ENCODE results near the gene HRK.

Gene HRK

DNA sequence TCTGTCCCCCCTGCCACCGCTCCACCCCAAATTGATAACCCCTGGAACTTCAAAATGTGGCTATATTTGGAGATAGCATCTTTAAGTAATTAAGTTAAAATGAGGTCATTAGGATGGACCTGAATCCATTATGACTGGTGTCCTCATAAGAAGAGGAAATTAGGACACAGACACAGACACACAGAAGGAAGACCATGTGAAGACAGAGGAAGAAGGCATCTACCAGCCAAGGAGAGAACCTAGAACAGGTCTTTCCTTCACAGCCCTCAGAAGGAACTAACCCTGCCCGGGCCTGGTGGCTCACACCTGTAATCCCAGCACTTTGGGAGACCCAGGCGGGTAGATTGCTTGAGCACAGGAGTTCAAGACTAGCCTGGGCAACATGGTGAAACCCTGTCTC, 3.6 kb upstream of the HRK start:
- TF ChIP-seq, protein P1, sequence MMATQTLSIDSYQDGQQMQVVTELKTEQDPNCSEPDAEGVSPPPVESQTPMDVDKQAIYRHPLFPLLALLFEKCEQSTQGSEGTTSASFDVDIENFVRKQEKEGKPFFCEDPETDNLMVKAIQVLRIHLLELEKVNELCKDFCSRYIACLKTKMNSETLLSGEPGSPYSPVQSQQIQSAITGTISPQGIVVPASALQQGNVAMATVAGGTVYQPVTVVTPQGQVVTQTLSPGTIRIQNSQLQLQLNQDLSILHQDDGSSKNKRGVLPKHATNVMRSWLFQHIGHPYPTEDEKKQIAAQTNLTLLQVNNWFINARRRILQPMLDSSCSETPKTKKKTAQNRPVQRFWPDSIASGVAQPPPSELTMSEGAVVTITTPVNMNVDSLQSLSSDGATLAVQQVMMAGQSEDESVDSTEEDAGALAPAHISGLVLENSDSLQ (IDR thresholded peaks at IDR 0.05) = no peak
- no peak for TF ChIP-seq TARDBP (IDR thresholded peaks at IDR 0.05)
- no peak for TF ChIP-seq FOXK2 (IDR thresholded peaks at IDR 0.05)
- TF ChIP-seq FOXA1 (IDR thresholded peaks at IDR 0.05) = no peak
- no peak for TF ChIP-seq BHLHE40 (IDR thresholded peaks at IDR 0.05; ENCODE audit: borderline replicate concordance)
- no peak for DNase-seq (ENCODE audit: extremely low spot score)
- ChIA-PET CTCF (interaction anchor here (0.7 kb wide), 1 partner anchor 235 kb away, joined by 3 read pairs; no protein-coding TSS in a partner anchor), POLR2A (no interaction called here)

DNA sequence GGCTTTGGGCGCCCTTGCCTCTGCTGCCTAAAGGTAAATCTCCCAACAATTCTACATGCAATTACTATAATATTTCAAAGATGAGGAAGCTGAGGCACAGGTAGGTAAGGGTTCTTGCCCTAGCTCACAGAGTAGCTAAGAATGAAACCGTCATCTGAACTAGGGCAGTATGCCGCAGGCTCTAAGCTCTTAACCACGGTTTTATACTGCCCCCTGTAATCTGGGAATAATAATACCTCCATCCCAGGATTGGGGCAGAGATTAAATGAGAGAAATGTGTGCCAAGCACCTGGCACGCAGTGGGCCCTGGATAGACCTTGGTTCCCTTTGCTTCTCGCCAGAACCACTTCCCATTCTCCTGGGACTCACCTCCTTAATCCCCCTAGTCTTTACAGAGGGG, 1.5 kb upstream of the HRK start:
- DNase-seq (ENCODE audit: extremely low spot score) = peak; percentile 44
- TF ChIP-seq BHLHE40 (IDR thresholded peaks at IDR 0.05; ENCODE audit: borderline replicate concordance) = no peak
- no peak for TF ChIP-seq L3MBTL2 (conservative IDR thresholded peaks at IDR 0.05)
- TF ChIP-seq HDGF (IDR thresholded peaks at IDR 0.05; ENCODE audit: borderline replicate concordance) = no peak
- no peak for TF ChIP-seq FOXM1 (IDR thresholded peaks at IDR 0.05; ENCODE audit: borderline replicate concordance)
- TF ChIP-seq ARNT (IDR thresholded peaks at IDR 0.05) = no peak
- TF ChIP-seq CTBP1 (IDR thresholded peaks at IDR 0.05; ENCODE audit: borderline replicate concordance) = no peak
- TF ChIP-seq NFRKB (IDR thresholded peaks at IDR 0.05) = no peak
- TF ChIP-seq SP1 (IDR thresholded peaks at IDR 0.05) = no peak
- no peak for TF ChIP-seq FOXK2 (IDR thresholded peaks at IDR 0.05)
- TF ChIP-seq TARDBP (IDR thresholded peaks at IDR 0.05) = no peak
- no peak for TF ChIP-seq LEF1 (IDR thresholded peaks at IDR 0.05; ENCODE audit: borderline replicate concordance)
- no peak for TF ChIP-seq ELF4 (IDR thresholded peaks at IDR 0.05)
- TF ChIP-seq SUZ12 (IDR thresholded peaks at IDR 0.05) = no peak
- no peak for TF ChIP-seq FOXA1 (IDR thresholded peaks at IDR 0.05)
- no peak for TF ChIP-seq ZNF384 (IDR thresholded peaks at IDR 0.05)
- CTCF ChIA-PET = interaction anchor here (0.6 to 1.7 kb wide), 15 partner anchors 9 to 883 kb away, joined by 3 to 13 read pairs (median 4); no protein-coding TSS in a partner anchor
- POLR2A ChIA-PET = interaction anchor here (0.7 to 1.9 kb wide), 5 partner anchors 24 to 273 kb away, joined by 3 to 7 read pairs (median 3); no protein-coding TSS in a partner anchor

DNA sequence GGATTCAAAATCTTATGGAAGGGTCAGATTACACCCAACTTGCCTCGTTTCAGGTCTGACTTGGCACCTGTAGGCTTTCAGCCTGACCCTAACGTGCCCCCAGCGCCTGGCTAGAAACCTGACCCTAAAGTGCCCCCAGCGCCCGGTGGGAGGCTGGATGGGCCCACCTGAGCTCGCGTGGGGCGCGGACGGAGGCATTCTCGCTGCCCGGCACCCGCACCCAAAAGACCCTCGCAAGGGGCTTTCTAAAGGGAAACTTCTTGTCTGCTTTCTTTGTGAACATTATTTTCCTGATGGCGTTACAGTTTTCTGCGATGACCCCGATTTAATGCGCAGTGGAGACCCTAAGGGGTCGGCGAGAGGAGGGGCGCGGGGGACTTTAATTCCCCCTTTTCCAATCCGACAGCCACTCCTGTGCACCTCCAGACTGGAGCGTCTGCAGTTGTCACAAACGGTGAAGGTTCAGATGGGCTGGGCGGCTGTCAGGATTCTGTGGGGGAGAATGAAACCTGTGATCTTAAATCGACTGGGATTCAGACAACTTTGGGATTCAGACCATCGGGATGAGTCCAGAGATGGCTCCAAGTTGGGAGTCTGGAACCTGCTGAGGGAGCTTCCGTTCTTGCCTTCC, 751 bp upstream of the HRK start:
- ChIA-PET POLR2A (interaction anchor here (0.7 to 1.9 kb wide), 7 partner anchors 24 to 273 kb away, joined by 3 to 7 read pairs (median 3); no protein-coding TSS in a partner anchor), CTCF (interaction anchor here (0.6 to 1.7 kb wide), 15 partner anchors 8 to 882 kb away, joined by 3 to 13 read pairs (median 4); no protein-coding TSS in a partner anchor)
- no peak for DNase-seq (ENCODE audit: extremely low spot score)
- TF ChIP-seq, protein P1 (IDR thresholded peaks at IDR 0.05) = no peak
- TF ChIP-seq FOXM1 (IDR thresholded peaks at IDR 0.05; ENCODE audit: borderline replicate concordance) = no peak
- no peak for TF ChIP-seq SUZ12 (IDR thresholded peaks at IDR 0.05)
- no peak for TF ChIP-seq ELF4 (IDR thresholded peaks at IDR 0.05)
- TF ChIP-seq FOXK2 (IDR thresholded peaks at IDR 0.05) = no peak
- TF ChIP-seq HDGF (IDR thresholded peaks at IDR 0.05; ENCODE audit: borderline replicate concordance) = no peak
- no peak for TF ChIP-seq ZNF384 (IDR thresholded peaks at IDR 0.05)
- TF ChIP-seq L3MBTL2 (conservative IDR thresholded peaks at IDR 0.05) = no peak

GRCh38 chr12:116880817-116881324, 370 bp downstream of the HRK start:
- TF ChIP-seq SUZ12 (IDR thresholded peaks at IDR 0.05) = no peak
- TF ChIP-seq FOXM1 (IDR thresholded peaks at IDR 0.05; ENCODE audit: borderline replicate concordance) = peak; percentile 60
- TF ChIP-seq ARNT (IDR thresholded peaks at IDR 0.05) = peak; percentile 36; the same call in 1 of the 2 replicates
- POLR2A ChIA-PET = interaction anchor here (0.7 to 1.9 kb wide), 9 partner anchors 11 to 162 kb away, joined by 3 to 7 read pairs (median 4); no protein-coding TSS in a partner anchor
- DNase-seq (ENCODE audit: extremely low spot score) = peak; percentile 70
- CTCF ChIA-PET = interaction anchor here (2.0 kb wide), 1 partner anchor 18 kb away, joined by 13 read pairs; no protein-coding TSS in a partner anchor

- TF ChIP-seq, protein P1 (IDR thresholded peaks at IDR 0.05) = no peak
- no peak for TF ChIP-seq FOXA1 (IDR thresholded peaks at IDR 0.05)
- TF ChIP-seq NFRKB (IDR thresholded peaks at IDR 0.05) = no peak
- TF ChIP-seq ZNF384 (IDR thresholded peaks at IDR 0.05) = no peak
- no peak for TF ChIP-seq CTBP1 (IDR thresholded peaks at IDR 0.05; ENCODE audit: borderline replicate concordance)
- no peak for TF ChIP-seq TARDBP (IDR thresholded peaks at IDR 0.05)
- ChIA-PET POLR2A (interaction anchor here (0.7 to 1.9 kb wide), 9 partner anchors 11 to 162 kb away, joined by 3 to 7 read pairs (median 4); no protein-coding TSS in a partner anchor), CTCF (interaction anchor here (0.6 to 2.0 kb wide), 3 partner anchors 17 to 166 kb away, joined by 3 to 13 read pairs (median 3); no protein-coding TSS in a partner anchor)
- no peak for DNase-seq (ENCODE audit: extremely low spot score)
These were observed 926 bp downstream of the HRK start for GRCh38 chr12:116880213-116880816.
